Erythroblast (primary cell): ENCODE data around the gene ZDHHC15.

ENCODE experiments used
- GATA1 ChIP-seq: IDR thresholded peaks from 2 replicates; pipeline ENCODE4 v1.6.1; 2011; ENCODE audit warnings: low read depth, mild to moderate bottlenecking, control low read depth, low read length, moderate library complexity
- POLR2A ChIP-seq: IDR thresholded peaks from 2 replicates; pipeline ENCODE4 v1.6.1; 2011; ENCODE audit warnings: mild to moderate bottlenecking, low read length

GRCh38 chrX:75327607-75328006, 195.2 kb downstream of the ZDHHC15 start:
- TF ChIP-seq POLR2A (no peak), GATA1 (no peak)
